ENCODE results near the gene WWOX. TPM values are rescaled to one million over a fixed set of nuclear protein-coding genes. Genes with fewer than 3 reads are reported as not detected.

WWOX gene
- total and polyA plus RNA-seq, 10 donors, result 5.9 to 90.3 (median 26.4) TPM

DNA sequence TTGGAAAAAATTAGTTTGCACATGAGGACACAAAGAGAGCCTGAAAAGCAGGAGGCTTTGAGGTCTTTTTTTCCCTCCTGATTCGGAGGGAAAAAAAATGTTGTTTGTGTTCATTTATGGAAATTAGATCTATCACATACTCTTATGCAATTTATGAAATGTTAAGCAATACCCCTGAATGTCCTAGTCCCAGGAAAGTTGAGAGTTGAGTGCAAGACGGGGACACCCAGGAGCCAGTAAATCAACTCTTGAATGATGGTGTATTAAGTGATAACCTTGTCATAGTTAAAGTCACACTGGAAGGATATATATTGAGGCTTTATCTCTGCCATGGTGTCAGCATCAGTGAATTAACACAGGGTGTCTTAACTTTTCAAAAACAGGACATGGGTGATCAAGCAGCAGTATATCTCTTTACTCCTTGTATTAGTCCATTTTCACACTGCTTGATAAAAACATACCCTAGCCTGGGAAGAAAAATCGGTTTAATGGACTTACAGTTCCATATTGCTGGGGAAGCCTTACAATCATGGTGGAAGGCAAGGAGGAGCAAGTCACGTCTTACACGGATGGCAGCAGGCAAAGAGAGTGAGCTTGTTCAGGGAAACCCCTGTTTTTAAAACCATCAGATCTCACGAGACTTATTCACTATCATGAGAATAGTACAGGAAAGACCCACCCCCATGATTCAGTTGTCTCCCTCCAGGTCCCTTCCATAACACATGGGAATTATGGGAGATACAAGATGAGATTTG lies 1032.0 kb downstream of the WWOX start:
- Histone ChIP-seq H3K27me3 (replicated peaks in 1 of 7) (no peaks in the 10 kb centered on the region), H3K36me3 (no peaks in the 10 kb centered on the region), H3K27ac (no peak overlapping the region), H3K9me3 (no peaks in the 10 kb centered on the region), H3K4me1 (no peaks in the 10 kb centered on the region), H3K4me3 (no peak overlapping the region)
- DNase-seq, result no peak
- 82 to 93% (median 87%) methylated on average over 6 of the region's 6 CpGs for WGBS, 5 donors
- intact Hi-C loops (cut with DNase I; ENCODE audit: low total_unique reads), result no loop called here
- no peak for TF ChIP-seq POLR2A (IDR thresholded peaks at IDR 0.05)
- TF ChIP-seq, protein P1, sequence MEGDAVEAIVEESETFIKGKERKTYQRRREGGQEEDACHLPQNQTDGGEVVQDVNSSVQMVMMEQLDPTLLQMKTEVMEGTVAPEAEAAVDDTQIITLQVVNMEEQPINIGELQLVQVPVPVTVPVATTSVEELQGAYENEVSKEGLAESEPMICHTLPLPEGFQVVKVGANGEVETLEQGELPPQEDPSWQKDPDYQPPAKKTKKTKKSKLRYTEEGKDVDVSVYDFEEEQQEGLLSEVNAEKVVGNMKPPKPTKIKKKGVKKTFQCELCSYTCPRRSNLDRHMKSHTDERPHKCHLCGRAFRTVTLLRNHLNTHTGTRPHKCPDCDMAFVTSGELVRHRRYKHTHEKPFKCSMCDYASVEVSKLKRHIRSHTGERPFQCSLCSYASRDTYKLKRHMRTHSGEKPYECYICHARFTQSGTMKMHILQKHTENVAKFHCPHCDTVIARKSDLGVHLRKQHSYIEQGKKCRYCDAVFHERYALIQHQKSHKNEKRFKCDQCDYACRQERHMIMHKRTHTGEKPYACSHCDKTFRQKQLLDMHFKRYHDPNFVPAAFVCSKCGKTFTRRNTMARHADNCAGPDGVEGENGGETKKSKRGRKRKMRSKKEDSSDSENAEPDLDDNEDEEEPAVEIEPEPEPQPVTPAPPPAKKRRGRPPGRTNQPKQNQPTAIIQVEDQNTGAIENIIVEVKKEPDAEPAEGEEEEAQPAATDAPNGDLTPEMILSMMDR (IDR thresholded peaks at IDR 0.05 in 8 of 11, conservative IDR thresholded peaks at IDR 0.05 in 3 of 11), result no peak
- TF ChIP-seq POLR2AphosphoS5 (IDR thresholded peaks at IDR 0.05), result no peak

DNA sequence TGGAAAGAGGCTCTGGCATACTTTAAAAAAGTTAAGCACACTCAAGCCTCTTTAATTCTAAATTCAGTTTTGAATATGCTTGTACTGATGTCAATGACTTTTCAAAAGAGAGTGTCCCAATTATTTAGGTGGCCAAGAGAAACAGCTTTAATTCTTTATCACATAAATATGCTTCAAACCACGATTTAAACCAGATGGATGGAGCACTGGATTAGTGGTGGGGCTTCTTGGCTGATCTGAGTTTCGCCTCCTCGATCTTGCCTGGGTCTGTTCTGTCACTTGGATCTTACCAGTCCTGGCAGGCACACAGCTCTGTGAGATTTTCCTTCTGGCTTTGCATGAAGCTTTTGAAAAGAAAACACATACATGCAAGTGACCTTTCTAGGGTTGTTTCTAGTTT lies 1033.2 kb downstream of the WWOX start:
- Histone ChIP-seq H3K9me3 (no peaks in the 10 kb centered on the region), H3K36me3 (no peaks in the 10 kb centered on the region), H3K27me3 (replicated peaks in 1 of 7) (no peaks in the 10 kb centered on the region), H3K4me1 (no peaks in the 10 kb centered on the region), H3K27ac (no peak overlapping the region), H3K4me3 (no peak overlapping the region)
- intact Hi-C loops (cut with DNase I; ENCODE audit: low total_unique reads), result no loop called here
- no peak for DNase-seq
- TF ChIP-seq, protein P1 (IDR thresholded peaks at IDR 0.05 in 8 of 11, conservative IDR thresholded peaks at IDR 0.05 in 3 of 11), result no peak
- TF ChIP-seq POLR2AphosphoS5 (IDR thresholded peaks at IDR 0.05) (no peak), POLR2A (IDR thresholded peaks at IDR 0.05) (no peak)
- 60 to 80% (median 77%) methylated on average over 3 of the region's 3 CpGs for WGBS, 5 donors

DNA sequence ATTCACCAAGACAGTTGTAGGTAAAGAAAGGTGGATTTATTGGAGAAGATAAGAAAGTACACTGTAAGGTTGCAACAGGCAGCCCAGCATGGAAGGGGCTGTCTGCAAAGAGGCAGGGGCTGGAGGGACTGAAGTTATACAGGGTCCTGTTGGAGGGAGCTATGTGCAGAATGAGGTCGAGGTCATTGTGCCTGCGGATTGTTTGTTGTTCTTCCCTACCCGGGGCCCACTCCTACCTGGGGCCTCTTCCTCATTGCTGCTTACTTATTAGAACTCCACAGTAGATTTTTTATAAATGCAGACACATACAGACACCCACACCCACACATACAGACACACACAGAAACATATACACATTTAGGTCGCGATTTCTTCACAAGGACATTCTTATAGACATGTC lies 1034.8 kb downstream of the WWOX start:
- no peak for DNase-seq
- WGBS, 5 donors, result 62 to 83% (median 73%) methylated on average over 5 of the region's 5 CpGs
- intact Hi-C loops (cut with DNase I; ENCODE audit: low total_unique reads), result no loop called here
- Histone ChIP-seq H3K9me3 (no peaks in the 10 kb centered on the region), H3K27me3 (replicated peaks in 1 of 7) (no peaks in the 10 kb centered on the region), H3K4me1 (no peaks in the 10 kb centered on the region), H3K36me3 (no peaks in the 10 kb centered on the region), H3K4me3 (no peak overlapping the region), H3K27ac (no peak overlapping the region)
- no peak for TF ChIP-seq POLR2AphosphoS5 (IDR thresholded peaks at IDR 0.05)
- TF ChIP-seq, protein P1 (IDR thresholded peaks at IDR 0.05 in 8 of 11, conservative IDR thresholded peaks at IDR 0.05 in 3 of 11), result no peak

DNA sequence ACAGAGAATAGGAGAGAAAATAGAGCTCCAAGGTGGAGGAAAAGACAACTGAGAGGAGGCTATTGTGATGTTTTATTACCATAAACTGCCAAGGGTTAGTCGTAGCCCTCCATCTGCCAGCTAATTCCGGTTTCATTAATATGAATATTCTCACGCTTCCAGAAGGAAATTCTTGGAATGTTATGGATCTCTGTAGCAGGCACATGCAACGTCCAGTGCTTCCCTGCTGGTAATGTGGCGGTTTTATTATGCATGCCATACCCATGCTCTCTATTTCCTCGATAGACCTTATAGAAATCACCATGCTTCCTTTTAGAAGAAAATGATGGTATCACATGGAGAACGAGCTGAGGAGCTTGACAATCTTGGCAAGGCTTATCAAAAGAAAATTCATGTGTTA lies 1037.5 kb downstream of the WWOX start:
- intact Hi-C loops (cut with DNase I; ENCODE audit: low total_unique reads), result no loop called here
- Histone ChIP-seq H3K4me1 (no peaks in the 10 kb centered on the region), H3K27ac (no peak overlapping the region), H3K27me3 (replicated peaks in 1 of 7) (no peaks in the 10 kb centered on the region), H3K4me3 (no peak overlapping the region), H3K36me3 (no peaks in the 10 kb centered on the region), H3K9me3 (no peaks in the 10 kb centered on the region)
- 86 to 92% (median 87%) methylated on average over 7 of the region's 7 CpGs for WGBS, 5 donors
- TF ChIP-seq POLR2AphosphoS5 (IDR thresholded peaks at IDR 0.05), result no peak
- TF ChIP-seq POLR2A (IDR thresholded peaks at IDR 0.05), result no peak
- TF ChIP-seq, protein P1 (IDR thresholded peaks at IDR 0.05 in 8 of 11, conservative IDR thresholded peaks at IDR 0.05 in 3 of 11), result no peak
- DNase-seq, result no peak
